Prostate gland (tissue), 2 donors: ENCODE measurements around the gene FAM133A.

Source experiments
- CTCF ChIP-seq, 4 experiments: fragments of 200-600 bp in 2 of 4; fragments of 450-650 bp in 2 of 4; sonication (generic) in 2 of 4; IDR thresholded peaks; 1 replicate in 3 of 4; 2 replicates in 1 of 4; pipeline ENCODE4 v1.5.1; 2016 to 2019; ENCODE audit warnings: antibody characterized with exemption in 4 of 4, mild to moderate bottlenecking in 2 of 4, moderate library complexity in 2 of 4
- POLR2A ChIP-seq: fragments of 450-650 bp; IDR thresholded peaks from one replicate; pipeline ENCODE4 v1.6.1; 2016; ENCODE audit warnings: antibody characterized with exemption, mild to moderate bottlenecking
- POLR2AphosphoS5 ChIP-seq: sonication (generic); formaldehyde crosslinking; IDR thresholded peaks from one replicate; pipeline ENCODE4 v1.6.1; 2017; ENCODE audit warnings: antibody characterized with exemption

GRCh38 chrX:93703701-93704100, 29.7 kb downstream of the FAM133A start:
- TF ChIP-seq CTCF (IDR thresholded peaks at IDR 0.05) (no peak), POLR2A (no peak), POLR2AphosphoS5 (no peak)
